PC-3 (cell line): ENCODE results near the gene RAB11A. TPM values are rescaled to one million over a fixed set of nuclear protein-coding genes. Genes with fewer than 3 reads are reported as not detected.
A peak's percentile ranks its signal among the peaks of the same experiment; 100 is the strongest.
"Not testable (repeated sequence)": the region's sequence is repeated elsewhere in the genome, so short reads cannot be mapped to it uniquely, and the experiment has no call there.

ENCODE experiments used
- ATAC-seq: fragments of 200-7000 bp; cut with Tn5 transposase; 2 replicates; pipeline ENCODE4 v1.9.1; 2020; ENCODE audit warnings: mild to moderate bottlenecking, moderate library complexity
- BruUV-seq: library from RNA; stranded (reverse); fragments of 400-500 nt; replicated peaks from 2 replicates; lab custom pipeline; 2021; lab: Mats Ljungman, UMichigan
- CTCF ChIA-PET: fragments of 300-600 bp; sonication (Branson Sonifier 250); formaldehyde crosslinking; loops from one replicate; lab custom pipeline; 2022; ENCODE audit warnings: antibody characterized with exemption; lab: Charles Lee
- POLR2A ChIA-PET: fragments of 300-600 bp; sonication (Branson Sonifier 250); formaldehyde crosslinking; loops from one replicate; lab custom pipeline; 2022; ENCODE audit warnings: antibody characterized with exemption; ENCODE audit not compliant: unreplicated experiment; lab: Charles Lee
- DNase-seq: peaks from one replicate; pipeline ENCODE4 v3.0.0-alpha.2; 2015
- H2AFZ ChIP-seq: fragments of 300-600 bp; sonication (generic); 2 replicates; pipeline ENCODE4 v1.6.0; 2016; ENCODE audit warnings: antibody characterized with exemption, low read length
- H3F3A ChIP-seq: fragments of 300-600 bp; sonication (generic); one replicate; pipeline ENCODE4 v1.6.0; 2017; ENCODE audit warnings: antibody characterized with exemption, low read length, control low read depth, mild to moderate bottlenecking; ENCODE audit not compliant: unreplicated experiment
- H3K27ac ChIP-seq: fragments of 300-600 bp; sonication (generic); 2 replicates; pipeline ENCODE4 v1.5.1; 2016; ENCODE audit warnings: mild to moderate bottlenecking, low read length
- H3K27me3 ChIP-seq: fragments of 300-600 bp; sonication (generic); 2 replicates; pipeline ENCODE4 v1.6.1; 2016; ENCODE audit warnings: low read length, mixed read lengths
- H3K36me3 ChIP-seq: fragments of 300-600 bp; sonication (generic); 2 replicates; pipeline ENCODE4 v1.6.1; 2016; ENCODE audit warnings: low read depth, mixed run types, low read length, mixed read lengths
- H3K4me1 ChIP-seq: fragments of 300-600 bp; sonication (generic); 2 replicates; pipeline ENCODE4 v1.5.1; 2016; ENCODE audit warnings: low read length; ENCODE audit not compliant: insufficient read depth
- H3K4me2 ChIP-seq: fragments of 300-600 bp; sonication (generic); 2 replicates; pipeline ENCODE4 v1.6.0; 2016; ENCODE audit warnings: low read length
- H3K4me3 ChIP-seq: fragments of 300-600 bp; sonication (generic); 2 replicates; pipeline ENCODE4 v1.5.1; 2016; ENCODE audit warnings: mild to moderate bottlenecking, low read length, mixed read lengths
- H3K79me2 ChIP-seq: fragments of 300-600 bp; sonication (generic); 2 replicates; pipeline ENCODE4 v1.6.1; 2017; ENCODE audit warnings: low read length, mixed read lengths
- H3K9ac ChIP-seq: fragments of 300-600 bp; sonication (generic); 2 replicates; pipeline ENCODE4 v1.6.0; 2016; ENCODE audit warnings: mild to moderate bottlenecking, low read length
- H3K9me2 ChIP-seq: fragments of 300-600 bp; sonication (generic); replicated peaks from 2 replicates; pipeline ENCODE4 v1.6.1; 2016; ENCODE audit warnings: mixed run types, low read length, mixed read lengths
- H3K9me3 ChIP-seq: fragments of 300-600 bp; sonication (generic); 2 replicates; pipeline ENCODE4 v1.6.1; 2016; ENCODE audit warnings: low read length, mixed read lengths
- H4K20me1 ChIP-seq: fragments of 300-600 bp; sonication (generic); 2 replicates; pipeline ENCODE4 v1.6.1; 2016; ENCODE audit warnings: low read length, mixed read lengths
- EZH2 ChIP-seq: fragments of 300-600 bp; sonication (generic); IDR thresholded peaks from one replicate; pipeline ENCODE4 v1.6.1; 2017; ENCODE audit warnings: antibody characterized with exemption, mild to moderate bottlenecking, low read length; ENCODE audit not compliant: unreplicated experiment
- EZH2phosphoT487 ChIP-seq: fragments of 300-600 bp; sonication (generic); IDR thresholded peaks from 2 replicates; pipeline ENCODE4 v1.6.1; 2018; ENCODE audit warnings: mild to moderate bottlenecking, antibody characterized with exemption, low read length, borderline replicate concordance
- intact Hi-C: fragments of 100-400 bp; cut with micrococcal nuclease; formaldehyde crosslinking; loops from 2 replicates; pipeline ENCODE4 v1.9.0; 2023
- total RNA-seq: library from RNA; depleted of rRNA; stranded (reverse); fragments of >200 nt; gene quantifications from 2 replicates; pipeline ENCODE4 v1.2.3, GENCODE V29; 2014
- TF ChIP-seq, protein P1 (sequence below): fragments of 300-600 bp; sonication (generic); conservative IDR thresholded peaks from 2 replicates; pipeline ENCODE4 v1.5.1; 2017; ENCODE audit warnings: antibody characterized with exemption, low read depth, mild to moderate bottlenecking, low read length

The RAB11A gene
- total RNA-seq, 1 experiment from 2014 or later, result 171 TPM

DNA sequence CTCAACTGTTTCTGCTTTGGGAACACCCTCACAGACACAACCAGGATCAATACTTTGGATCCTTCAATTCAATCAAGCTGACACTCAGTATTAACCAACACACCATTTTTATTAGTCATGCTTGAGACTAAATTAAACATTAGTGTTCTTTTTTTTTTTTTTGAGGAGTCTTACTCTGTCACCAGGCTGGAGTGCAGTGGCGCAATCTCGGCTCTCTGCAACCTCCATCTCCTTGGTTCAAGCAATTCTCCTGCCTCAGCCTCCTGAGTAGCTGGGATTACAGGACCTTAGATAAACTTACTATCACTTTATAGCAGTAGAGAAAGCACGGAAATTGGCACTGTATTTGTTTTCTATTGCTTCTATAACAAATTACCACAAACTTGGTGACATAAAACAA is 2.0 kb upstream of the RAB11A start:
- TF ChIP-seq, protein P1, sequence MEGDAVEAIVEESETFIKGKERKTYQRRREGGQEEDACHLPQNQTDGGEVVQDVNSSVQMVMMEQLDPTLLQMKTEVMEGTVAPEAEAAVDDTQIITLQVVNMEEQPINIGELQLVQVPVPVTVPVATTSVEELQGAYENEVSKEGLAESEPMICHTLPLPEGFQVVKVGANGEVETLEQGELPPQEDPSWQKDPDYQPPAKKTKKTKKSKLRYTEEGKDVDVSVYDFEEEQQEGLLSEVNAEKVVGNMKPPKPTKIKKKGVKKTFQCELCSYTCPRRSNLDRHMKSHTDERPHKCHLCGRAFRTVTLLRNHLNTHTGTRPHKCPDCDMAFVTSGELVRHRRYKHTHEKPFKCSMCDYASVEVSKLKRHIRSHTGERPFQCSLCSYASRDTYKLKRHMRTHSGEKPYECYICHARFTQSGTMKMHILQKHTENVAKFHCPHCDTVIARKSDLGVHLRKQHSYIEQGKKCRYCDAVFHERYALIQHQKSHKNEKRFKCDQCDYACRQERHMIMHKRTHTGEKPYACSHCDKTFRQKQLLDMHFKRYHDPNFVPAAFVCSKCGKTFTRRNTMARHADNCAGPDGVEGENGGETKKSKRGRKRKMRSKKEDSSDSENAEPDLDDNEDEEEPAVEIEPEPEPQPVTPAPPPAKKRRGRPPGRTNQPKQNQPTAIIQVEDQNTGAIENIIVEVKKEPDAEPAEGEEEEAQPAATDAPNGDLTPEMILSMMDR, result no peak
- TF ChIP-seq EZH2phosphoT487, result no peak
- TF ChIP-seq EZH2, result no peak
- H3K9me2 ChIP-seq, result no peaks in the 10 kb centered on the region
- no peaks in the 10 kb centered on the region for H3K36me3 ChIP-seq
- peaks cover 12% of the 10 kb centered on the region for H3K4me1 ChIP-seq
- no peak overlapping the region for H2AFZ ChIP-seq
- intact Hi-C loops, result no loop called here
- H3K27me3 ChIP-seq, result no peaks in the 10 kb centered on the region
- no peak overlapping the region for H3K4me2 ChIP-seq
- ChIA-PET CTCF (no interaction called here), POLR2A (no interaction called here)
- DNase-seq, result no peak
- H3K79me2 ChIP-seq, result peaks cover 29% of the 10 kb centered on the region
- H4K20me1 ChIP-seq, result no peaks in the 10 kb centered on the region; the same call in 1 of the 2 replicates
- H3K9ac ChIP-seq, result no peak overlapping the region
- H3K4me3 ChIP-seq, result no peak overlapping the region
- no peak for ATAC-seq
- BruUV-seq, result no TSS peak
- H3K9me3 ChIP-seq, result no peaks in the 10 kb centered on the region
- no peak overlapping the region for H3K27ac ChIP-seq
- H3F3A ChIP-seq, result no peaks in the 10 kb centered on the region

- POLR2A ChIA-PET, ATAC-seq, H3F3A ChIP-seq, H3K9me3 ChIP-seq, H3K9me2 ChIP-seq, H3K4me3 ChIP-seq, intact Hi-C loops, H3K9ac ChIP-seq, BruUV-seq, H3K4me2 ChIP-seq, H3K36me3 ChIP-seq, H2AFZ ChIP-seq, H3K27me3 ChIP-seq, H4K20me1 ChIP-seq, CTCF ChIA-PET, H3K27ac ChIP-seq, DNase-seq: not testable (repeated sequence)
- Histone ChIP-seq H3K4me1 (peaks cover 16% of the 10 kb centered on the region), H3K79me2 (peaks cover 36% of the 10 kb centered on the region)
Measured at GRCh38 chr15:65867933-65868332, 1.4 kb upstream of the RAB11A start.

DNA sequence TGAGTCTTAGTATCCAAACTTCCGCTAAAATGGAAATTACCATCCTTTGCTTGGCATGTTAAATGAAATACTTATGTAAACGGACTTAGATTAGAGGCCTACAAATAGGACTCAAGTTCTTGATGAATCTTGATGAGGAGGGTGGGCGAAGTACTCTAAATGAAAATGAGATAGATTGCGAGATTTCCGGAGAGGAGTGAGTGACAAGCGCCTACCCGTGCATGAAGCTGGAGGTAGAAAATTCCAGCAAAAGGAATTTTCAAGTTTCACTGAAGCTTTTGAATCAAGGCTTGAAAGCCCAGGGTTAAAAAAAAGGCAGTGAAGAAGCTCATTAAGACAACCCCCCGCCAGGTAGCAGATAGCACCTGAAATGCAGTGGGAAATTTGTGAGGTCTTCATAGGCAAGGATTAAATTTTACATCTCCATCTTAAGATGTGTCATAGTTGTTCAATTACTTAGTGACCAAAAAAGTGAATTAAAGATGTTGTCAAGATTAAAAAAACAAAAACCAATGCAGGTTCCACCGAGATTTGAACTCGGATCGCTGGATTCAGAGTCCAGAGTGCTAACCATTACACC is 655 bp upstream of the RAB11A start:
- Histone ChIP-seq H3K9me2 (no peaks in the 10 kb centered on the region), H3K9me3 (no peaks in the 10 kb centered on the region), H2AFZ (peak overlapping the region; percentile 88; the same call in 1 of the 2 replicates), H3K9ac (peak overlapping the region; percentile 91), H4K20me1 (no peaks in the 10 kb centered on the region; the same call in 1 of the 2 replicates), H3K36me3 (no peaks in the 10 kb centered on the region), H3F3A (no peaks in the 10 kb centered on the region), H3K27me3 (no peaks in the 10 kb centered on the region), H3K79me2 (peaks cover 43% of the 10 kb centered on the region), H3K4me3 (peak overlapping the region; percentile 89), H3K4me1 (peaks cover 16% of the 10 kb centered on the region), H3K27ac (peak overlapping the region; percentile 60; the same call in 1 of the 2 replicates), H3K4me2 (peak overlapping the region; percentile 88; the same call in 1 of the 2 replicates)
- DNase-seq (no peak), ATAC-seq (no peak; the same call in 1 of the 2 replicates)
- intact Hi-C loops, result loop anchor here (1.0 kb wide), 1 partner anchor 36 kb away; no protein-coding TSS in a partner anchor
- TF ChIP-seq EZH2, result no peak
- TF ChIP-seq, protein P1, result no peak
- no peak for TF ChIP-seq EZH2phosphoT487
- CTCF ChIA-PET, result interaction anchor here (0.6 to 1.4 kb wide), 4 partner anchors 12 to 258 kb away, joined by 3 to 10 read pairs (median 8); partner anchors contain the start of gene INTS14
- TSS peak; percentile 47 for BruUV-seq
- POLR2A ChIA-PET, result no interaction called here
